ENCODE measurements around the gene DPH2.

DPH2 gene, protein sequence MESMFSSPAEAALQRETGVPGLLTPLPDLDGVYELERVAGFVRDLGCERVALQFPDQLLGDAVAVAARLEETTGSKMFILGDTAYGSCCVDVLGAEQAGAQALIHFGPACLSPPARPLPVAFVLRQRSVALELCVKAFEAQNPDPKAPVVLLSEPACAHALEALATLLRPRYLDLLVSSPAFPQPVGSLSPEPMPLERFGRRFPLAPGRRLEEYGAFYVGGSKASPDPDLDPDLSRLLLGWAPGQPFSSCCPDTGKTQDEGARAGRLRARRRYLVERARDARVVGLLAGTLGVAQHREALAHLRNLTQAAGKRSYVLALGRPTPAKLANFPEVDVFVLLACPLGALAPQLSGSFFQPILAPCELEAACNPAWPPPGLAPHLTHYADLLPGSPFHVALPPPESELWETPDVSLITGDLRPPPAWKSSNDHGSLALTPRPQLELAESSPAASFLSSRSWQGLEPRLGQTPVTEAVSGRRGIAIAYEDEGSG

DNA sequence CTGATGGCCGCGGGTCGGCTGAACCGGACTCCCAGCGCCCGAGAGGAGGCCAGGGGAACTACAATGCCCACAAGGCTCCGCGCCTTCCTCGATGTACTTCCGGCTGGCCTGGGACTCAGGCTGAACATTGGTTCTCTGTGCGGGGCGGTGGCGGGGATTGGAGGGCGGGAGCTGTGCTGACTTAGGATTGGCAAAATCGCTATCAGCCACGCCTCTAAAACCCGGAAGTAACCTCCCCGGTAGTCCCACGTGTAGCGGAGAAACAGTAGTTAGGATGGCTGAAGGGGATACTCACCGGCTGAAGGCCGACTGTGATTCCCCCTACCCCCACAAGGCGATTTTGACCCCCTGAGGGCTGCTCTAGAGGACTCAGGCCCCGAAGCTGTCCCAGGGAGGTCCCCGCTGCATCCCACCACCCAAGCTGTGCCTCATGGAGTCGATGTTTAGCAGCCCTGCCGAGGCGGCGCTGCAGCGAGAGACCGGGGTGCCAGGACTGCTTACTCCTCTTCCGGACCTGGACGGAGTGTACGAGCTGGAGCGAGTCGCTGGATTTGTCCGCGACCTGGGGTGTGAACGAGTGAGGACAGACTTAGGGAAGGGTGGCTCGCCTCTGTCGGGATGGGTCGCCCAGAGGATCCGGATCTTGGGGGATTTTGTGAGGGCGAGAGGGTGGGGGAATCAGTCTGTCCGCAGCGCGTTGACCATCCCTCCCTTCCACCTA, at the start of gene DPH2:
TSS of gene DPH2 (plus strand) at position 265 of the 721 bp plus-strand sequence. CDS start at position 431, 166 bp downstream.
- DNase-seq (ENCODE audit: low read depth in 2 of 2): peak; percentile 94 to 97

DNA sequence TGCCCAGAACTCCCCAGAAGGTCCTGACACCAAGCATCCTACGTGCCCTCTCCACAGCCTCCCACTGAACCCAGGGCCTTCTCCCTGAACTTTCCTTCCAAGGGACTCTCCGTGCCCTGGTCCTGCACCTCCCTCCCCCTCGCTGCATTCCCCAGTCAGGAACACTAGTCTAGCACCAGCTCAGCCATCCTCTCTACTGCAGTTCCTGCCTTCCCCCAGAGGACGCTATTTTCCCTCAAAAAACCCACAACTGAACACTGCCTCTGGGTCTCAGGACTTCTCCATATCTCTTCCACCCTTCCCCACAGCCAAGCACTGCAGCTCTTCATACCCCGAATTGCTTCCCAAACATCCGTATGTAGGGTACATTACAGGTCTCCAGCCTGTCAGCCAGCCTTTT, 48.8 kb upstream of the DPH2 start:
- no peak for DNase-seq (ENCODE audit: low read depth in 2 of 2)

DNA sequence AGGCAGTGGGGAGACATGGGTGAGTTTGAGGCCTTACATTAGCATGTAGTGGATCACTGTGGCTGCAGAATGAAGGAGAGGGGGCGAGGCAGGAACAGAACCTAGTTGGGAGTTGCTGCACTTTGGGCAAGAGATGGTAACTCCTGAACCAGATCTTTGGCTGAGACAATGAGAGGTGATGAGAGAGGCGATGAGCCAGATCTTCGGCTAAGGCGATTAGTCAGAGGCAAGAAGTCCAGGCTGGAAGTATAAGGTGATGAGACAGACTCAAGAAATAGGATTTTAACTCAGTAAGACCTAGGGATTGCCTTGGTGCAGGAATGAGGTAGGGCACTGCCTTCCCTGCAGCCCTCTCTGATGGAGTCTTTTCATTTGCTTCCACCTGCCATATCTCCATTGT, 45.3 kb upstream of the DPH2 start:
- no peak for DNase-seq (ENCODE audit: low read depth in 2 of 2)

DNA sequence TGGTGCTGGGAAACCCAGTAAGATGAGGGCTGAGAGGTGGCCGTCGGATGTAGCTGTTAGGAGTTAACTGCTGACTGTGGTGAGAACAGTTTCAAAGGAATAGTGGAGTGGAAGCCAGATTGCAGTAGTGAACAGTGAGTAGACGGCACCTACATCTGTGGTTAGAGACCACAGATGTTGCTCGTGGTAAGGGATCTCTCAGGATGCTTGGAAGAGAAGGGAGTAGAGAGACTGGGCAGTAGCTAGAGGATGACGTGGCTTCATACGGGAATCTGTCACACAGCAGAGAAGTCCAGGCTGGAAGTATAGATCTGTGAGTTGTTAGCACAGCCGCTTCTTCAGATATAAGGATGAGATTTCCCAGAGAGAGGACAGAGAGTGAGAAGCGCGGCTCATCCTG, 44.0 kb upstream of the DPH2 start:
- DNase-seq (ENCODE audit: low read depth in 2 of 2): no peak

DNA sequence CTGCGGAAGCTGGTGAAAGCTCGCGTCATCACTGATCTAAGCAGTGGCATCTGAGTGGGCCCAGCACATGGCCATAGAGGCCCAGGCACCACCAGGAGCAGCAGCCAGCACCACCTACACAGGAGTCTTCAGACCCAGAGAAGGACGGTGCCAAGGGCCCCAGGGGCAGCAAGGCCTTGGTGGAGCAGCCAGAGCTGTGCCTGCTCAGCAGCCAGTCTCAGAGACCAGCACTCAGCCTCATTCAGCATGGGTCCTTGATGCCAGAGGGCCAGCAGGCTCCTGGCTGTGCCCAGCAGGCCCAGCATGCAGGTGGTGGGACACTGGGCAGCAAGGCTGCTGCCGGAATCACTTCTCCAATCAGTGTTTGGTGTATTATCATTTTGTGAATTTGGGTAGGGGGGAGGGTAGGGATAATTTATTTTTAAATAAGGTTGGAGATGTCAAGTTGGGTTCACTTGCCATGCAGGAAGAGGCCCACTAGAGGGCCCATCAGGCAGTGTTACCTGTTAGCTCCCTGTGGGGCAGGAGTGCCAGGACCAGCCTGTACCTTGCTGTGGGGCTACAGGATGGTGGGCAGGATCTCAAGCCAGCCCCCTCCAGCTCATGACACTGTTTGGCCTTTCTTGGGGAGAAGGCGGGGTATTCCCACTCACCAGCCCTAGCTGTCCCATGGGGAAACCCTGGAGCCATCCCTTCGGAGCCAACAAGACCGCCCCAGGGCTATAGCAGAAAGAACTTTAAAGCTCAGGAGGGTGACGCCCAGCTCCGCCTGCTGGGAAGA, 39.5 kb upstream of the DPH2 start:
- no peak for DNase-seq (ENCODE audit: low read depth in 2 of 2)

DNA sequence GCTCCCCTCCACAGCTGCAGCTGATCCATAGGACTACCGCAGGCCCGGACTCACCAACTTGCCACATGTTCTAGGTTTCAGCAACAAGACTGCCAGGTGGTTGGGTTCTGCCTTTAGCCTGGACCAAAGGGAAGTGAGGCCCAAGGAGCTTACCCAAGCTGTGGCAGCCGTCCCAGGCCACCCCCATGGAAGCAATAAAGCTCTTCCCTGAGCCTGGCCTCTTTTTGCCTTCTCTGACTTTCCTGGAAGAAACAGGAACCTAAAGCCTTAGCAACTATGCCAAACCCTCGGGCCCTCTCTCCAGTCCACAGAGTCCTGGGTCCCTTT, 38.9 kb upstream of the DPH2 start:
- no peak for DNase-seq (ENCODE audit: low read depth in 2 of 2)

DNA sequence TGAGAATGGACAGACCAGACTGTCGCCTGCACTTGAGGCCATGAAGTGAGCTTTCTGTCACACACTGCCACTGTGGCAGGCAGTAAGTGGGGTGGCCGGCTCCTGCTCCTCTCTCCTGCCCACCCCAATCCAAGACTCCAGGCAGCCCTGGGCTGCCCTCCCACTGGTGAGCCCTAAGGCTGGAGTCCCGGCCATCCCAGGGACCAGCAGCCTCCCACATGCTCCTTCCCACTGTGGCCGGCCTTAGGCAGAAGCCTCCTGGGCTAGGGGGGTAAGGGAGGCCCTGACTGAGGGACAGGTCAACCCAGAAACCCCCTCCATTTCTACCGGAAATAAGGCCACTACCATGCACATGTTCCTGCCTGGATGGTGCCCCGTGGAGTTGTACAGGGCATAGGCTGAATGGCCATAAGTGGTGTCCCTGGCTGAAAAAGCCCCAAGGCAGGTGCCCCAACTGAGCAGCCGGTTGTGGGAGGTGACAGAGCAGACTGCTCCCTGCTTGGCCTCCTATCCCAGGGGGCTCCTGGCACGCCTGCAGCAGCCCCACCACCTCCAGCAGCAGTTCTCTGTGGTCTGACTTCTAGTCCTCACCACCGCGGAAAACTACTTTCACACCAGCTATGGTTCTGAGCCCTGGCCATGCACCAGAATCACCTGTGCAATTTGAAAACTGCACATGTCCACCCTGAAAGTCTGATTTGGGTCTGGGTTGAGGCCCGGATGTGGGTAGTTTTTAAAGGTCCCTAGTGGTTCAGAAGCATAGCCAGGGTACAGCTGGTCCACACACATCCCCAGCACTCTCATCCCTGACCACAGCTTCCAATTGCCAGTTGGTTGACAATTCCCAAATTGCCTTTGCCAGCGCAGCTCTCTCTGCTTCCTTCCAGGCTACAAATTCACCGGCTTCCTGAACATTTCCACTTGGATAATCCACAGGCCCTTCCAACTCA, 37.8 kb upstream of the DPH2 start:
- DNase-seq (ENCODE audit: low read depth in 2 of 2): no peak

DNA sequence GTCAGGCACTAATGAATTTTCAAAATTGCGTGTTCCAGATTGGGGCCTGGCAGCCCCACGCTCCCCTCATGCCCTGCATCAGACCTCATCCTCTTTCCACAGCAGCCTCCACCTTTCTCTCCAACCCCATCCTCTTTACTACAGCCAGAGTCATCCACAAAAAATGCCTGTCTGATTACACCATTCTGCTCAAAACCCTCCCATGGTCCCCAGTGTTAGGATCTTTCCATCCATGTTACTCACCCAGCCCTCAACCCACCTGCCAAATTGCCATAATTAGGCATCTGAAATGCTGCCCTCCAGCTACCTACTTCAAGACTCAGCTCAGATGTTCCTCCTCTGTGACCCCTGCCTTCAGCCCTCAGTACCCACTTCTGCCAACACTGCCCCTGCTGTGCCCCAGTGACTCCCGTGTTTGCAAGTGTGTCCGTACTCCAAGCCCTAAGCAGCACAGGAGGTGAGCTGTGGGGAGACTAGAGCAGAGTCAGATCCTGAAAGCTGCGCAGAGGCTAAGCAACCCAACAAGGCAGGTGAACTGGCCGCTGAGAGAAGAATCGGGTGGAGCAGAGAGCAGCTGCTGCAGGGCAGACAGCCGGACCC, 36.9 kb upstream of the DPH2 start:
- DNase-seq (ENCODE audit: low read depth in 2 of 2): no peak

DNA sequence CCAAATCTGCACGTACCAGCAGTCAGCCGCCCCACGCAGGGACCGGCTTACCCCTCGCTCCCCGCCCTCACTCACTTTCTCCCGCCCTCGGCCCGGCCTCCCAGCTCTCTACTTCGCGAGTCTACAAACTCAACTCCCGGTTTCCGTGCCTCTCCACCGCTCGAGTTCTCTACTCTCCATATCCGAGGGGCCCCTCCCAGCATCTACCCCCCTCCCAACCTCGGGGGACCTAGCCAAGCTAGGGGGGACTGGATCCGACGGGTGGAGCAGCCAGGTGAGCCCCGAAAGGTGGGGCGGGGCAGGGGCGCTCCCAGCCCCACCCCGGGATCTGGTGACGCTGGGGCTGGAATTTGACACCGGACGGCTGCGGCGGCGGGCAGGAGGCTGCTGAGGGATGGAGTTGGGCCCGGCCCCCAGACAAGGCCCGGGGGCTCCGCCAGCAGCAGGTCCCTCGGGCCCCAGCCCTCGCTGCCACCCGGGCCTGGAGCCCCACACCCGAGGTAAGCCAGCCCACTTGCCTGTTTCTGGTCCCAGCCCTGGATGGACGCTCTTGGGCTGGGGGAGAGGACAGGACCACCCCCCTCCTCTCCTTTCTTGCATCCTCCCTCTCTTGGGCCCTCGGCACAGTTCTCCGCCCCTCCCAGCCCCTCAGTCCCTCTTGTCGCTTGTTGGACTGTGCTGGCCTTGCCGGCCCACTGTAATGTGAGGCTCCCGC, 36.3 kb upstream of the DPH2 start, which contains the start of gene ARTN:
TSS of gene ARTN (plus strand) at position 416 of the 715 bp plus-strand sequence. CDS start 1,856 bp downstream, outside the sequence.
- no peak for DNase-seq (ENCODE audit: low read depth in 2 of 2)

DNA sequence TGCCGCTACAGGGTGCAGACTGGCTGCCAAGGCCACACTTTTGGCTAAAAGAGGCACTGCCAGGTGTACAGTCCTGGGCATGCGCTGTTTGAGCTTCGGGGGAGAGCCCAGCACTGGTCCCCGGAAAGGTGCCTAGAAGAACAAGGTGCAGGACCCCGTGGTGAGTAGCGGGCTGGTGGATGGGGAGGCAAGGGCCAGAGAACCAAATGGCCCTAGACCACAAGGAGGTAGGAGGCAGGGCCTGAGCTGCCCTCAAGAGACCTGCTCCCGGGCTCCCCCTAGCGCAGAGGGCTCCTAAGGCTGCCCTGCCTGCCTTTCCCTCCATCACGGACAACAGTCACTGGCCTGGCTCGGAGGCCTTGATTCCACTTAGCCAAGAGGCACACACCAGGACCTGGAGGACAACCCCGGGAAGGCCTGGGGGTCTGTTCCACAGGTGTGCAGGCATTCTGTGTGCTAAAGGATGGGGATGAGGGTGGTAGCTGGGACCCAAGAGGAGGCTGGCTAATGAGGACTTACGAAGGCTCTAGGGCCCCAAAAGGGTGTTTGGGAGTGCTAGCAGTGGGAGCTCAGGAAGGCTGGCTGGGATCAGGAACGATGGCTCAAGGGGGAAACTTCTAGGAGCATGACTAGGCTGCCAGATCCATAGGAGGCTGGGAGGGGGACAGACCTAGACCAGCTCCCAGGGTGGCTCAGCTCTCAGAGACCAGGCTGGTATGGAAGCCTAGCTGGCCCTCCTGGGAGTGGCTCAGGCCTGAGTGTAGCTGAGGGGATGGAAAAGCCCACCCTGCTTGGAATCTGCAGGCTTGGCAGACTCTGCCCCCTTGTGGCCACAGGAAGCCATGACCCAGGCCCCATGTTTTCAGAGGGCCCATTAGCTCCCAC, 35.5 kb upstream of the DPH2 start:
- peak; percentile 30 to 51 for DNase-seq (ENCODE audit: low read depth in 2 of 2)

DNA sequence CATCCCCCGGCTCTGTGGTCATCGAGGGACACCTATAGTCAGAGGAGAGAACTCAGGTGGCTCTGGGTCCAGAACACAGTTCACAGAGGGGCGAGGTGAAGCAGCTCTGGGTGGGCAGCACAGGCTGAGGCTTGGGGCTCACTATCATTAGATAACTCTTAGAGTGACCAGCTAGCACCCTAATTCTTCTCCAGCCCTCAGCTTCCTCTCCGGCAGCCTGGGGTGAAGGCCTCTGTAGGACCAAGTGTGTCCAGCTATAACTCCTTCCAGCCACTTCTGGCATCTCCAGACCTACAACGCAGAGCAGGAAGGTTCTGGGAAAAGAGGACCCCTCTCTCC, 34.9 kb upstream of the DPH2 start:
- DNase-seq (ENCODE audit: low read depth in 2 of 2): no peak

DNA sequence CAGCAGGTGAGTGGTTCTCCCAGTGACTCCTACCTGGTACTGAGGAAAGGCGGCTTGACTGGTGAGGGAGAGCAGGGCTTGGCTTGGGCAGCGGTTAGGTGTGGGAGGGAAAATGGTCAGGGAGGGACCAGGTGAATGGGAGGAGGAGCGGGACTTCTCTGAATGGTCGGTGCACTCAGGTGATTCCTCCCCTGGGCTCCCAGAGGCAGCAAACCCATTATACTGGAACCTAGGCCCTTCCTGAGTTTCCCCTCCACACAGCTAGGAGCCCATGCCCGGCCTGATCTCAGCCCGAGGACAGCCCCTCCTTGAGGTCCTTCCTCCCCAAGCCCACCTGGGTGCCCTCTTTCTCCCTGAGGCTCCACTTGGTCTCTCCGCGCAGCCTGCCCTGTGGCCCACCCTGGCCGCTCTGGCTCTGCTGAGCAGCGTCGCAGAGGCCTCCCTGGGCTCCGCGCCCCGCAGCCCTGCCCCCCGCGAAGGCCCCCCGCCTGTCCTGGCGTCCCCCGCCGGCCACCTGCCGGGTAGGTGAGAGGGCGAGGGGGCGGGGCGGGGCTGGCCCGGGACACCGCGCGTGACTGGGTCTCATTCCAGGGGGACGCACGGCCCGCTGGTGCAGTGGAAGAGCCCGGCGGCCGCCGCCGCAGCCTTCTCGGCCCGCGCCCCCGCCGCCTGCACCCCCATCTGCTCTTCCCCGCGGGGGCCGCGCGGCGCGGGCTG, 33.9 kb upstream of the DPH2 start:
- no peak for DNase-seq (ENCODE audit: low read depth in 2 of 2)

DNA sequence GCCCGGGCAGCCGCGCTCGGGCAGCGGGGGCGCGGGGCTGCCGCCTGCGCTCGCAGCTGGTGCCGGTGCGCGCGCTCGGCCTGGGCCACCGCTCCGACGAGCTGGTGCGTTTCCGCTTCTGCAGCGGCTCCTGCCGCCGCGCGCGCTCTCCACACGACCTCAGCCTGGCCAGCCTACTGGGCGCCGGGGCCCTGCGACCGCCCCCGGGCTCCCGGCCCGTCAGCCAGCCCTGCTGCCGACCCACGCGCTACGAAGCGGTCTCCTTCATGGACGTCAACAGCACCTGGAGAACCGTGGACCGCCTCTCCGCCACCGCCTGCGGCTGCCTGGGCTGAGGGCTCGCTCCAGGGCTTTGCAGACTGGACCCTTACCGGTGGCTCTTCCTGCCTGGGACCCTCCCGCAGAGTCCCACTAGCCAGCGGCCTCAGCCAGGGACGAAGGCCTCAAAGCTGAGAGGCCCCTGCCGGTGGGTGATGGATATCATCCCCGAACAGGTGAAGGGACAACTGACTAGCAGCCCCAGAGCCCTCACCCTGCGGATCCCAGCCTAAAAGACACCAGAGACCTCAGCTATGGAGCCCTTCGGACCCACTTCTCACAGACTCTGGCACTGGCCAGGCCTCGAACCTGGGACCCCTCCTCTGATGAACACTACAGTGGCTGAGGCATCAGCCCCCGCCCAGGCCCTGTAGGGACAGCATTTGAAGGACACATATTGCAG, 33.2 kb upstream of the DPH2 start:
- no peak for DNase-seq (ENCODE audit: low read depth in 2 of 2)

DNA sequence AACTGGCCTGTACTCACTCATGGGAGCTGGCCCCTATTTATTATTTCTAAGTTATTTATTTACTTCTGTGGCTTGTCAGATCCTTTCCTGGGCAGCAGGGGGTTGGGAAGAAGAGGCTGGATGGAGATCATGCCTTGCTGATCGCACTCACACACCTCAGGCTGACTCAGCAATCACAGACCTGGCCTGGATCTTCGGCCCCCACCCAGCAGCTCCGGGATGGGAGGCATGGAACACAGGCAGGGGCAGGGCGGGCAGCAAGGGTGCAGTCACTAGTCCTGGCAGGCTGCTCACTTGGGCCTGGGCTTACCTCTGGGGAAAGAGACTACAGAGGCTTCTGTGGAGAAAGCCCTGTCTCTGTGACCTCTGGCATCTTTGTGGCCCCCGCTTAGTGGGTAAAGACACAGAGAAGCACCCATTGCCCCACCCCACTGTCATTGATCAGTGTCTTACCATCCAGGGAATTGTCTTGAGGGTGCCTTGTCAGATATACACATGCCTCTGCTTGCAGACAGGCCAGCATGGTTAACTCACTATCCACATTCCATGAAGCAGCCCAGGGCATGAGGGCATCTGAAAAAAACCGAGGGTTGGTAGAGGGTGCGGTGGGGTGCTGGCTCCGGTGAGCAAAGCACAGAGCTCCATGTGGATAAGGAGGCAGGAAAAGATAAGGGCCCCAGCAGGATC, 32.5 kb upstream of the DPH2 start:
- no peak for DNase-seq (ENCODE audit: low read depth in 2 of 2)

DNA sequence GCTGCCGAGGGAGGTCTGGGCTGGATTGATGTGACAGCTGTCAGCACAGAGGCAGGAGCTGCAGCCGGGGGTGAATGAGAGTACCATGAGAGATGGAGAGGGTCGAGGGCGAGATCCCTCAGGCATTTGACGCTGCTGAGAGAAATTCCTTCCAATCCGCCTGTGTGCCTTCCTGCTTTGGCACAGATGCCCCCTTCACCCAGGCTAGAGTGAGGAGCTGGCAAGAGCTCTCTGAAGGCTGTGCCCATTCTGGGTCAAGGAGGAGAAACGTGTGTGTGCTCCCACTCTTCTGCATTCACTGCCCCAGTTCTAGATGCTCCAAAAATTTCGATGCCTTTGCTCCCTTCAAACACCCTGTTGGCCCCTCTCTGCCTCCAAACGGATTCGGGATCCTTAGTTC, 31.4 kb upstream of the DPH2 start:
- no peak for DNase-seq (ENCODE audit: low read depth in 2 of 2)

DNA sequence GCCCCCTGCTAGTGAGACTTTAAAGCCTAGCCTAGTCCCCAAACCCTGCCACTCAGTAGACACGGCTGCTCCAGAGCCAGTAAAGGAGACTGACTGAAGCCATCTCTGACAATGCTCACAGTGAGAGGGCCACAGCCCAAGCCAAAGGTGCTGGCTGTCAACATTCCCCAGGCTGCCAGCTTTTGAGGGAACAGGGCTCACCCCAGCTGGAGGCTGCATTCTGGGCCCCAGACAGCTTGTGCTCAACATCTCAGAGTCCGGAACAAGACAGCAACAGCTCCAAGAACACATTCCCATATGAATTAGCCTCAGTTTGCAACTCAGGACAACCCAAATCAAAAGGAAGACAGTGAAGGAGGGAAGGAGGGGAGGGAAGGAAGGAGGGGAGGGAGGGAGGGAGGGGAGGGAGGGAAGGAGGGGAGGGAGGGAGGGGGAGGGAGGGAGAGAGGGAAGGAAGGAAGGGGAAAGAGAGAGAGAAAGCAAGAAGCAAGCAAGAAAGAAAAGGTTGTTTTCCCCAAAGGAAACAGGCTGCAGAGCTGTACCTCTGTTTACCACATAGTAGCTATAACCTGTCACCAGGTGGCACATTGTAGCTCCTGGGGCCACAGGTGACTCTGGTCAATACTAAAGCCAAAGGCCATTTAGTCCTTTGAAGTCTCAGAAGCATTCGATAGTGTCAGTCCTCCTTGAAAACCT, 30.8 kb upstream of the DPH2 start:
- no peak for DNase-seq (ENCODE audit: low read depth in 2 of 2)

DNA sequence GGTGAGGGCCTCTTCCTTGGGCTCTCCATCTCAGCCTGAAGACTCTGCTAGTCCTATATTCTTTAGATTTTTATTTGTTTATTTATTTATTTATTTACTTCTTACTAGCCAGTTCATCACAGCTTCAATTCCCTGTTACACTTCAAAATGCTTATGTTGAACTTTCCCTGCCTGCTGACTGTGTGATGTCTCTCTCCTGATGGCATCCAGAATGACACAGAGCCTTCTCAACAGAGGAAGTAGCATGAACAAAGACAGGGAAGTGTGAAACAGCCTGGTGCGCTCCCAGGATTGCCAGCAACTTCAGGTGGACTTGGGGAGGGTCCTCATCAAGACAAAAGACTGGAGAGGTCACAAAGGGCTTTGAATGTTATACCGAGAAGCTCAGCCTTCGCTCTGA, 27.4 kb upstream of the DPH2 start:
- DNase-seq (ENCODE audit: low read depth in 2 of 2): no peak
